Lower leg skin (tissue), 3 donors: Measurements from ENCODE around the gene BAG3.

ENCODE experiments used
- POLR2A ChIP-seq, 2 donors: fragments of 450-650 bp; IDR thresholded peaks; one replicate each; pipeline ENCODE4 v1.6.1; 2016 to 2017; ENCODE audit warnings: antibody characterized with exemption in 2 of 2, mild to moderate bottlenecking in 1 of 2, moderate library complexity in 1 of 2
- TF ChIP-seq, protein P1 (sequence below), 3 donors: fragments of 450-650 bp; IDR thresholded peaks; one replicate each; pipeline ENCODE4 v1.5.1; 2016; ENCODE audit warnings: antibody characterized with exemption in 3 of 3, mild to moderate bottlenecking in 3 of 3, moderate library complexity in 2 of 3

DNA sequence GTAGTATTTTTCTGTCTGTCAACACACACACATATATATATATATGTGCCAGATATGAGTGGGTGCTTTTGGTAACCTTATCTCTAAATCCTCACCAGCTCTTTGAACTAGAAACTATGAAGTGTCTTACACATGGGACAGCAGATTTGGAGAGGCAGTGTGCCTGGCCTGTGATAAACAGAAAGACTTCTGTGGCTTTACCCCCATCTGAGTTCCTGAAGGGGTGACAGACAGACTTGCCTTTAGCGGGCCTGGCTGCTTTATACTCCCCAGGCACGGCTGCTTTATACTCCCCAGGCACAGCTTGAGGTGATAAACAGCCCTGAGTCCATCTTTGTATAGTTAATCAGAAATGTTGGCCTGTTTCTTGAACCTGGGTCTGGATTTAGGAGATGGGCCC, 5.6 kb downstream of the BAG3 start:
- TF ChIP-seq, protein P1, sequence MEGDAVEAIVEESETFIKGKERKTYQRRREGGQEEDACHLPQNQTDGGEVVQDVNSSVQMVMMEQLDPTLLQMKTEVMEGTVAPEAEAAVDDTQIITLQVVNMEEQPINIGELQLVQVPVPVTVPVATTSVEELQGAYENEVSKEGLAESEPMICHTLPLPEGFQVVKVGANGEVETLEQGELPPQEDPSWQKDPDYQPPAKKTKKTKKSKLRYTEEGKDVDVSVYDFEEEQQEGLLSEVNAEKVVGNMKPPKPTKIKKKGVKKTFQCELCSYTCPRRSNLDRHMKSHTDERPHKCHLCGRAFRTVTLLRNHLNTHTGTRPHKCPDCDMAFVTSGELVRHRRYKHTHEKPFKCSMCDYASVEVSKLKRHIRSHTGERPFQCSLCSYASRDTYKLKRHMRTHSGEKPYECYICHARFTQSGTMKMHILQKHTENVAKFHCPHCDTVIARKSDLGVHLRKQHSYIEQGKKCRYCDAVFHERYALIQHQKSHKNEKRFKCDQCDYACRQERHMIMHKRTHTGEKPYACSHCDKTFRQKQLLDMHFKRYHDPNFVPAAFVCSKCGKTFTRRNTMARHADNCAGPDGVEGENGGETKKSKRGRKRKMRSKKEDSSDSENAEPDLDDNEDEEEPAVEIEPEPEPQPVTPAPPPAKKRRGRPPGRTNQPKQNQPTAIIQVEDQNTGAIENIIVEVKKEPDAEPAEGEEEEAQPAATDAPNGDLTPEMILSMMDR (IDR thresholded peaks at IDR 0.05), result no peak
- no peak for TF ChIP-seq POLR2A (IDR thresholded peaks at IDR 0.05)
